Sigmoid colon (tissue), 4 donors: ENCODE results near the gene DNAJC10.

Experiments
- EP300 ChIP-seq, 4 donors: sonication (generic); formaldehyde crosslinking; IDR thresholded peaks; one replicate each; pipeline ENCODE4 v1.6.1; 2017; ENCODE audit warnings: antibody characterized with exemption in 4 of 4
- POLR2A ChIP-seq, 2 donors: fragments of 450-650 bp; IDR thresholded peaks; one replicate each; pipeline ENCODE4 v1.6.1; 2016; ENCODE audit warnings: antibody characterized with exemption in 2 of 2, mild to moderate bottlenecking in 2 of 2, moderate library complexity in 2 of 2
- POLR2AphosphoS5 ChIP-seq, 4 donors: sonication (generic); formaldehyde crosslinking; IDR thresholded peaks; one replicate each; pipeline ENCODE4 v1.6.1; 2017; ENCODE audit warnings: antibody characterized with exemption in 4 of 4
- TF ChIP-seq, protein P1 (sequence below), 4 experiments: fragments of 450-650 bp in 3 of 4; fragments of 200-600 bp in 1 of 4; IDR thresholded peaks; one replicate each; pipeline ENCODE4 v1.5.1; 2016 to 2019; ENCODE audit warnings: antibody characterized with exemption in 4 of 4, mild to moderate bottlenecking in 3 of 4, moderate library complexity in 2 of 4

DNA sequence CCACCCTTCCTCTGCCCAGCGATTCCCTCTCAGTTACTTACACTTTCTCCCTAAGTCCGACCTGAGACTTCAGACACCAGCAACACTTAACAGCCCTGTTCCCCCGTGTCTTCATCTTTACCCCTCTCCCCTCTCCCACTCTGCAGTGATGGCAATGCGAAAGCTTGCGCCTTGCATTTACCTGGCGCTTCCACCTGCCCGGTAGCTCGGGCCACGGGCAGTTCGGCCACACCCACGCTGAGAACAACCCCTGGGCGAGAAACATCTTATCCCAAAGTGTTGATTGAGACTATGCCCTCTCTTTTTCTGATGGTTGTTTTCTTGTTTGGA, 558 bp downstream of the DNAJC10 start:
- TF ChIP-seq POLR2AphosphoS5 (IDR thresholded peaks at IDR 0.05) (no peak), EP300 (IDR thresholded peaks at IDR 0.05) (no peak), POLR2A (IDR thresholded peaks at IDR 0.05) (no peak)
- TF ChIP-seq, protein P1, sequence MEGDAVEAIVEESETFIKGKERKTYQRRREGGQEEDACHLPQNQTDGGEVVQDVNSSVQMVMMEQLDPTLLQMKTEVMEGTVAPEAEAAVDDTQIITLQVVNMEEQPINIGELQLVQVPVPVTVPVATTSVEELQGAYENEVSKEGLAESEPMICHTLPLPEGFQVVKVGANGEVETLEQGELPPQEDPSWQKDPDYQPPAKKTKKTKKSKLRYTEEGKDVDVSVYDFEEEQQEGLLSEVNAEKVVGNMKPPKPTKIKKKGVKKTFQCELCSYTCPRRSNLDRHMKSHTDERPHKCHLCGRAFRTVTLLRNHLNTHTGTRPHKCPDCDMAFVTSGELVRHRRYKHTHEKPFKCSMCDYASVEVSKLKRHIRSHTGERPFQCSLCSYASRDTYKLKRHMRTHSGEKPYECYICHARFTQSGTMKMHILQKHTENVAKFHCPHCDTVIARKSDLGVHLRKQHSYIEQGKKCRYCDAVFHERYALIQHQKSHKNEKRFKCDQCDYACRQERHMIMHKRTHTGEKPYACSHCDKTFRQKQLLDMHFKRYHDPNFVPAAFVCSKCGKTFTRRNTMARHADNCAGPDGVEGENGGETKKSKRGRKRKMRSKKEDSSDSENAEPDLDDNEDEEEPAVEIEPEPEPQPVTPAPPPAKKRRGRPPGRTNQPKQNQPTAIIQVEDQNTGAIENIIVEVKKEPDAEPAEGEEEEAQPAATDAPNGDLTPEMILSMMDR (IDR thresholded peaks at IDR 0.05): no peak
